Skeletal muscle cell (primary cell): ENCODE results near the gene ATP13A2.
"Not testable (repeated sequence)": the region's sequence is repeated elsewhere in the genome, so short reads cannot be mapped to it uniquely, and the experiment has no call there.

ENCODE experiments used
- DNase-seq: peaks from one replicate; pipeline ENCODE4 v3.0.0-alpha.2; 2010; ENCODE audit warnings: low read depth
- H3K4me3 ChIP-seq: 2 replicates; pipeline ENCODE4 v1.5.1; 2011; ENCODE audit warnings: low read depth, mild to moderate bottlenecking, control low read depth, low read length, moderate library complexity

Gene ATP13A2

GRCh38 chr1:16968372-16968771, 43.4 kb downstream of the ATP13A2 start:
- DNase-seq = no peak
- no peak overlapping the region for H3K4me3 ChIP-seq

GRCh38 chr1:16967962-16968361, 43.8 kb downstream of the ATP13A2 start:
- DNase-seq = no peak
- H3K4me3 ChIP-seq = no peak overlapping the region

- no peak overlapping the region for H3K4me3 ChIP-seq
- DNase-seq = peak; percentile 43
Measured at GRCh38 chr1:16967095-16967575, 44.6 kb downstream of the ATP13A2 start.

DNA sequence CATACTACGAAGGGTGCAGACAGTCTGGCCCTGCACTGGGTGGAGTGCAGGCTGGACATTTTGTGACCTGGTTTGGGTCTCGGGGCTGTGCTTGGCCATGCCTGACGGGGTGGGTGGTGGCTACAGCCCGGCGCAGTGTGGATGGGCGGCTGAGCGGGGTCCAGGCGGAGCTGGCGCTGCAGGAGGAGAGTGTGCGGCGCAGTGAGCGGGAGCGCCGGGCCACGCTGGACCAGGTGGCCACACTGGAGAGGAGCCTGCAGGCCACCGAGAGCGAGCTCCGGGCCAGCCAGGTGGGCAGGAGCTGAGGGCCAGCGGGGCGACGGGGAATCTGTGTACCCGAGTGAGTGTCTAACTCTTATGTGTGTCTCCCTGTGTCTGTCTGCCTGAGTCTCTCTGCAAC, 45.4 kb downstream of the ATP13A2 start:
- DNase-seq = no peak

DNA sequence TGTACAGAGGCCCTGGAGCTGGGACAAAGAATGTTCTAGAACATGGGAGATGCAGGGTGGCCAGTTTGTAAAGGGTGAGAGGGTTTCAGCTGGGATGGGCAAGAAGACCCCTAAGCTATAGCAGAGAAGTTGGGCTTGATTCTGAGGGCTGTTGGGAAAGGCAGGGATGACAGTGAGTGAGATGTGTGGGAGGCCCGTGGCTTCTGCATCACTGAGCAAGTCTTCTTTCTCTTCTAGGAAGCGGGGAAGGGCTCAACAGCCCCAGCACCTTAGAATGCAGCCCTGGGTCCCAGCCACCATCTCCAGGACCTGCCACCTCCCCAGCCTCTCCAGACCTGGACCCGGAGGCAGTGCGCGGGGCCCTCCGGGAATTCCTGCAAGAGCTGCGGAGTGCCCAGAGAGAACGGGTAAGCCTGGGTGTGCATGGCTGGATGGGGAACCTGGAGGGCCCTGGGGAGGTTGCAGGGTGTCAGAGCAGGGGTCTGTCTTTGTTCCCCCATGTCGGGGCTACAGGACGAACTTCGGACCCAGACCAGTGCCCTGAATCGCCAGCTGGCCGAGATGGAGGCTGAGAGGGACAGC, 46.2 kb downstream of the ATP13A2 start:
- no peak for DNase-seq
- H3K4me3 ChIP-seq = no peak overlapping the region

More for the DNA sequence above, 45.4 kb downstream of the ATP13A2 start:
- H3K4me3 ChIP-seq = no peak overlapping the region

DNA sequence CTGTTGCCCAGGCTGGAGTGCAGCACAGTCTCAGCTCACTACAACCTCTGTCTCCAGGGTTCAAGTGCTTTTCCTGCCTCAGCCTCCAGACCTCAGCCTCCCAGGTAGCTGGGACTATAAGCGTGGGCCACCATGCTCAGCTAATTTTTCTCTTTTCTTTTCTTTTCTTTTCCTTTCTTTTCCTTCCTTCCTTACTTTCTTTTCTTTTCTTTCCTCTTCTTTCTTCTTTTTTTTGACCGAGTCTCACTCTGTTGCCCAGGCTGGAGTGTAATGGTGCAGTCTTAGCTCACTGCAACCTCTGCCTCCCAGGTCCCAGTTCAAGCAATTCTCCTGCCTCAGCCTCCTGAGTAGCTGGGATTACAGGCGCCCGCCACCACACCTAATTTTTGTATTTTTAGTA, 47.6 kb downstream of the ATP13A2 start:
- not testable (repeated sequence) for DNase-seq

DNA sequence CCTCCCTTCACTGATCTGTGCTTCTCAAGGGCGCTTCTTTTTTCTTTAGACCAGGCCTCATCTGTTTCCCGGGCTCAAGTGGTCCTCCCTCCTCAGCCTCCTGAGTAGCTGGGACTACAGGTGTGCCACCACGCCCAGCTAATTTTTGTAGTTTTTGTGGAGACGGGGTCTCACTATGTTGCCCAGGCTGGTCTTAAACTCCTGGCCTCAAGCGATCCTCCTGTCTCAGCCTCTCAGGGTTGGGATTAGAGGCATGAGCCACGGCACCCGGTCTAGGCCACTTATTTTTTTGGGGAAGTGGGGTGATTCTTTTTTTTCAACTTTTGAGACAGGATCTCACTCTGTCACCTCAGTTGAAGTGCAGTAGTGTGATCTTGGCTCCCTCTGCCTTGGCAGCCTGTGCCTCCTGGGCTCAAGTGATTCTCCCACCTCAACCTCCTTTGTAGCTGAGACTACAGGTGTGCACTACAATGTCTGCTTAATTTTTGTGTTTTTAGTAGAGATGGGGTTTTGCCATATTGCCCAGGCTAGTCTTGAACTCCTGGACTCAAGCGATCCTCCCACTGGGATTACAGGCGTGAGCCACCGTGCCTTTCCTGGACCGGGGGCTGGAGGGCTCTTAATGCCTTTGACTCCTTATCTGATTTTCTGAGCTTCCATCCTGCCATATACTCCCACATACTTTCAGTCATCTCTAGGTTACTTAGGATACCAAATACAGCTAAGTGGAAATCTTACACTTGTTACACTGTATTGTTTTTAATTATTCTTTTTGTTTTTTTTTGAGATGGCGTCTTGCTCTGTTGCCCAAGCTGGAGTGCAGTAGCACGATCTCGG, 50.2 kb downstream of the ATP13A2 start:
- peak overlapping the region; percentile 46 for H3K4me3 ChIP-seq
- no peak for DNase-seq

More for the DNA sequence above, 47.6 kb downstream of the ATP13A2 start:
- not testable (repeated sequence) for H3K4me3 ChIP-seq

DNA sequence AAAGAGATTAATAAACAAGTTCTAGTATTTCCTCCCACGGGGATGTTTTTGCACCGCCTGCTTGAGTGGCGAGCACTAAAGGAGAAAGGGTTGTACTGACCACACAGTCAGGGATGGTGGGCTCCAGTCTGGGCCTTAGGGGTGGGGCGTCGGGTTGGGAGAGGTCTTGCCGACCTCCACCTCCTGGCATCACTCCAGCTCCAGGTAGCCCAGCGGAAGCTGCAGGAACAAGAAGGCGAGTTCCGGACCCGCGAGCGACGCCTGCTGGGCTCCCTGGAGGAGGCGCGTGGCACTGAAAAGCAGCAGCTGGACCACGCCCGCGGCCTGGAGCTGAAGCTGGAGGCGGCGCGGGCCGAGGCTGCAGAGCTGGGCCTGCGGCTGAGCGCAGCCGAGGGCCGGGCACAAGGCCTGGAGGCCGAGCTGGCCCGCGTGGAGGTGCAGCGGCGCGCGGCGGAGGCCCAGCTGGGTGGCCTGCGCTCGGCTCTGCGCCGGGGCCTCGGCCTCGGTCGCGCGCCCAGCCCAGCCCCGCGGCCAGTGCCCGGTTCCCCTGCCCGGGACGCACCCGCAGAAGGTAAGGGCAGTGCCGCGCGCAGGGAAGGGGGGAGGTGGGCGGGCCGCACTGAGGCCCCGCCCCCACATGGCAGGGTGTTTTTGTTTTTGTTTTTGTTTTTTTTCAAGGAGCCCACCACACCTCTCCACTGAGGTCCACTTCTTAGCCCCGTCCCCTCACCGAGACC, 51.0 kb downstream of the ATP13A2 start:
- DNase-seq = peak; percentile 31
- peak overlapping the region; percentile 46 for H3K4me3 ChIP-seq

DNA sequence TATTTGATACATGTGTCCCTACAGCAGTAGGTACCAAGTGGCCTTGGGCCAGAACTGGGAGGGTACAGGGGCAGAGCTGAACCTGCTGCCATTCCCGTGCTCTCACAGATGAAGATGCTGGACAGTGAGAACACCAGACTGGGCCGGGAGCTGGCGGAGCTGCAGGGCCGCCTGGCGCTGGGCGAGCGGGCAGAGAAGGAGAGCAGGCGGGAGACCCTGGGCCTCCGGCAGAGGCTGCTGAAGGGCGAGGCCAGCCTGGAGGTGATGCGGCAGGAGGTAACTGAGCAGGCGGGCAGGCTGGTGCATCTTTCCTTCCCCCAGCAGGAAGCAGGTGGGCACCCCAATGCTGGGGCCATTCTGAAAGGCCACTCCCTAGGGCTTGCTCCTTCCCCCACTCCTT, 53.3 kb downstream of the ATP13A2 start:
- no peak for DNase-seq
- no peak overlapping the region for H3K4me3 ChIP-seq

GRCh38 chr1:16957731-16958130, 54.0 kb downstream of the ATP13A2 start:
- H3K4me3 ChIP-seq = no peak overlapping the region
- no peak for DNase-seq

DNA sequence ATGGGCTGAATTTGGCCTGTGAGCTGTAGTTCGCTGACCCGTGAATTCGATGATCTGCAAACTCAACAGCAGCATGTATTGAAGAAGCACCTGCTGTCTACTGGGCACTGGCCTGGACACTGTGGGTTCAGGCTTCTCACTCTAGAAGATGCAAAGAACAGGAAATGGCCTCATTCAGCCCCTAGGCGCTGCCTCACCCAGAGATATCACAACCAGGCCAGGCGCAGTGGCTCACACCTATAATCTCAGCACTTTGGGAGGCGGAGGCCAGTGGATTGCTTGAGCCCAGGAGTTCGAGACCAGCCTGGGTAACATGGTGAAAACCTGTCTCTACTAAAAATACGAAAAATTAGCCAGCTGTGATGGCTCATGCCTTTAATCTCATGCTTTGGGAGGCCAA, 55.0 kb downstream of the ATP13A2 start:
- no peak overlapping the region for H3K4me3 ChIP-seq

DNA sequence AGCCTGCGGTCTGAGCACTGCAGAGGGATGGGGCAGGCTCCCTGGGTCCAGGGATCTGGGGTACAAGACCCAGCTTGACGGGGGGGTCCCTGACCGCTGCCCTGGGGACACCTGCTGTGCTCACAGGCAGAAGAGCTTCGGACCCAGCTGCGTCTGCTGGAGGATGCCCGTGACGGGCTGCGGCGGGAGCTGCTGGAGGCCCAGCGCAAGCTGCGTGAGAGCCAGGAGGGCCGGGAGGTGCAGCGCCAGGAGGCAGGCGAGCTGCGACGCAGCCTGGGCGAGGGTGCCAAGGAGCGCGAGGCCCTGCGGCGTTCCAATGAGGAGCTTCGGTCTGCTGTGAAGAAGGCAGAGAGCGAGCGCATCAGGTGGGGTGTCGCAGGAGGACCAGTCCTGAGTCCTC, 56.5 kb downstream of the ATP13A2 start:
- no peak for DNase-seq
- no peak overlapping the region for H3K4me3 ChIP-seq

More for the DNA sequence above, 55.0 kb downstream of the ATP13A2 start:
- no peak for DNase-seq

DNA sequence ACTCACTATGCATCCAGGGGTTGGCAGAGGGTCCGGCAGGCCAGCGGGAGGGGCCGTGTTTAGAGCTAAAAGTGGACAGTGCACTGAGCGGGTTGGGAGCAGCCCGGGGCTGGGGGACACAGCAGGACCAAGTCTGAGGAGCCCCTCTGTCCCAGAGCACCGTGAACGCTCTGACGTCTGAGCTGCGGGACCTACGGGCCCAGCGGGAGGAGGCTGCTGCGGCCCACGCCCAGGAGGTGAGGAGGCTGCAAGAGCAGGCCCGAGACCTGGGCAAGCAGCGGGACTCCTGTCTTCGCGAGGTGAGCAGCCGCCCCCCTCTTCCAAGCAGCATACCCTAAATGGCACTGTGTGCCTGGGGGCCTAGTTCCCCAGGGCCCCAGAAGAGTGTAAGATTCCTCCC, 57.1 kb downstream of the ATP13A2 start:
- DNase-seq = no peak
- H3K4me3 ChIP-seq = no peak overlapping the region

GRCh38 chr1:16952376-16952775, 59.4 kb downstream of the ATP13A2 start:
- not testable (repeated sequence) for H3K4me3 ChIP-seq, DNase-seq

DNA sequence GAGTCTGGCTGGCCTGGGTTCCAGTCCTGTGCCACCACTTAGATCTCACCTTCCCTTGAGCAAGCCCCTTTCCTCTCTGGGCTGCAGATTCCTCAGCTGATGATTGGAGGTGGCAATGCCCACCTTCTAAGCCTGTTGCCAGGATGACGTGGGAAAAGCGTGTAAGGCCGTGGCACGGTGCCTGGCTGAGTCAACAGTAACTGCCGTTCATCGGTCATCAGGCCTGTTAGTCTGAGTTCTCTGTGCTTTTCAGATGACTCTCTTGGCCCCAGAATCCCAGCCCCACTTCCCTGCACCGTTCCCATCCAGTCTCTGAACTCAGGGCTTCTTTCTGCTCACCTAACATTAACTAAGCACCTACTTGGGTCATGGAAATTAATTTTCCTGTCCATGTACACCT, 62.7 kb downstream of the ATP13A2 start:
- not testable (repeated sequence) for DNase-seq, H3K4me3 ChIP-seq

DNA sequence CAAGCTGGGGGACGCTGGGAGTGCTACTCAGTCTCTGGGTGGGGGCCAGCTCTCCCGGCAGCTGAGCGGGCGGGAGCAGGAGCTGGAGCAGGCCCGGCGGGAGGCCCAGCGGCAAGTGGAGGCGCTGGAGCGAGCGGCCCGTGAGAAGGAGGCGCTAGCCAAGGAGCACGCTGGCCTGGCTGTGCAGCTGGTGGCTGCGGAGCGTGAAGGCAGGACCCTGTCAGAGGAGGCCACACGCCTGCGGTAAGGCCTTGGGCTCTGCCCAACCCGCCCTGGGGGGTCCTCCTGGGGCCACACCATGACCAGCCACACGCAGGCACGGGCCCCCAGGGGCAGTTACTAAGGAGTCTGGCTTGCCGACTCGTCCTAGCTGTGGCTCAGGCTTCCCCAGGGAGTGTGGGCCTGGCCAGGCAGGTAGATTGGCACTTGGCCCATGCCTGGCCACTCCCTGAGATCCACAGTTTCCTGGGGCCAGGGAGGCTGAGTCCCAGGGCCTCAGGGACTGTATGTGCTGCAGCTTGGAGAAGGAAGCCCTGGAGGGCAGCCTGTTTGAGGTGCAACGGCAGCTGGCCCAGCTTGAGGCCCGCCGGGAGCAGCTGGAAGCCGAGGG, 63.3 kb downstream of the ATP13A2 start:
- not testable (repeated sequence) for DNase-seq, H3K4me3 ChIP-seq

DNA sequence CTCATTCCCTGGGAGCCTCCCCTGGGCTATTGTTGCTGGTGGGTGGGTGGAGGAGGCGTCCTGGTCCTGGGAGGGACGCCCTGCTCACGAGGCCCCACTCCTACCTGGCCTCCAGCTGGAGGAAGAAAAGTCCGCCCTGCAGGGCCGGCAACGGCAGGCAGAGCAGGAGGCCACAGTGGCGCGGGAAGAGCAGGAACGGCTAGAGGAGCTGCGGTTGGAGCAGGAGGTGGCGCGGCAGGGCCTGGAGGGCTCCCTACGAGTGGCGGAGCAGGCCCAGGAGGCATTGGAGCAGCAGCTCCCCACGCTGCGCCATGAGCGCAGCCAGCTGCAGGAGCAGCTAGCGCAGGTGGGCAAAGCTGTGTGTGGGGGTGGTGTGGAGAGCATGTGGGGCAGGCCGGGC, 65.1 kb downstream of the ATP13A2 start:
- DNase-seq = no peak
- H3K4me3 ChIP-seq = no peak overlapping the region

DNA sequence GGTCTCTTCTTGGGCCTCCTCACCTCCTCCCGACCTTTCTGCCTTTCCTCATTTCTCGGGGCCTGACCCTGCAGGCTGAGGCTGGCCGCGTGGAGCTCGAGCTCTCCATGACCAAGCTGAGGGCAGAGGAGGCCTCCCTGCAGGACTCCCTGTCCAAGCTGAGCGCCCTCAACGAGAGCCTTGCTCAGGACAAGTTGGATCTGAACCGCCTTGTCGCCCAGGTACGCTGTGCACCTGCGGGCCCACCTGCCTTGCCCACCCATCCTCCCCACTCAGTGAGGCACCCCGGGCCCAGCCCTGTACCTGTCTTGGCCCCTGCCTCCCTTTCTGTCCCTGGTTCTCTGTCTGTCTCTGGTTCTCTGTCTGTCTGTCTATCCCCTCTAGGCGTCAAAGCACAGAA, 65.5 kb downstream of the ATP13A2 start:
- not testable (repeated sequence) for DNase-seq, H3K4me3 ChIP-seq

GRCh38 chr1:16945512-16945911, 66.2 kb downstream of the ATP13A2 start:
- not testable (repeated sequence) for DNase-seq, H3K4me3 ChIP-seq

DNA sequence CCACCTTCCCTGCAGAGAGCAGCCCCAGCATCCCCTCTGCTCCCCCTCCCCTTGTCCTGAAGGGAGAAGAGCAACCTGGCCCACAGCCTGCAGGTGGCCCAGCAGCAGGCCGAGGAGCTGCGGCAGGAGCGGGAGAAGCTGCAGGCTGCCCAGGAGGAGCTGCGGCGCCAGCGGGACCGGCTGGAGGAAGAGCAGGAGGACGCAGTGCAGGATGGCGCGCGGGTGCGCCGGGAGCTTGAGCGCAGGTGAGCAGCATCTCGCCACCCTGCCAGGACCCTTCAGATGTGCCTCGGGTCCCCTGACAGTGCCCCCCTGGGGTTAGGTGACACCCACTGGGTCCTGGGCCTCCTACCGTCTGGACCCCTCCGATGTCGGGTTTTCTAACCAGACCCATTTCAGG, 67.7 kb downstream of the ATP13A2 start:
- no peak for DNase-seq
- H3K4me3 ChIP-seq = no peak overlapping the region
